Calu3 (cell line): Measurements from ENCODE around the gene OCIAD2. TPM values are rescaled to one million over a fixed set of nuclear protein-coding genes. Genes with fewer than 3 reads are reported as not detected.

Source experiments
- Bru-seq: library from RNA; stranded (reverse); fragments of 400-500 nt; gene quantifications from one replicate; lab custom pipeline; 2021; lab: Mats Ljungman, UMichigan
- BruChase-seq, 2 experiments: library from RNA; stranded (reverse); fragments of 400-500 nt; gene quantifications; one replicate each; lab custom pipeline; 2021; lab: Mats Ljungman, UMichigan
- BruUV-seq: library from RNA; stranded (reverse); fragments of 400-500 nt; replicated peaks from 2 replicates; lab custom pipeline; 2021; lab: Mats Ljungman, UMichigan
- CTCF ChIA-PET: fragments of 300-600 bp; sonication (Branson Sonifier 250); formaldehyde crosslinking; loops from one replicate; lab custom pipeline; 2022; ENCODE audit warnings: antibody characterized with exemption; lab: Charles Lee
- DNase-seq: peaks from one replicate; pipeline ENCODE4 v3.0.0; 2022
- H3K27ac Mint-ChIP-seq: one replicate; pipeline ENCODE4 v1.8.0; 2022; ENCODE audit warnings: mixed read lengths; ENCODE audit not compliant: unreplicated experiment
- H3K27me3 Mint-ChIP-seq: one replicate; pipeline ENCODE4 v1.8.0; 2022; ENCODE audit warnings: mixed read lengths; ENCODE audit not compliant: unreplicated experiment
- H3K36me3 Mint-ChIP-seq: one replicate; pipeline ENCODE4 v1.8.0; 2022; ENCODE audit warnings: mild to moderate bottlenecking, moderate library complexity, mixed read lengths; ENCODE audit not compliant: insufficient read depth, unreplicated experiment
- H3K4me1 Mint-ChIP-seq: one replicate; pipeline ENCODE4 v1.8.0; 2022; ENCODE audit warnings: mild to moderate bottlenecking, low read depth, mixed read lengths; ENCODE audit not compliant: unreplicated experiment
- H3K4me3 Mint-ChIP-seq: one replicate; pipeline ENCODE4 v1.8.0; 2022; ENCODE audit warnings: mild to moderate bottlenecking, low read depth, moderate library complexity, mixed read lengths; ENCODE audit not compliant: unreplicated experiment
- H3K9me3 Mint-ChIP-seq: one replicate; pipeline ENCODE4 v1.8.0; 2022; ENCODE audit warnings: low read depth, mixed read lengths; ENCODE audit not compliant: unreplicated experiment
- CTCF ChIP-seq: fragments of 200-600 bp; IDR thresholded peaks from one replicate; pipeline ENCODE4 v1.8.0; 2022; ENCODE audit warnings: antibody characterized with exemption; ENCODE audit not compliant: unreplicated experiment
- intact Hi-C: fragments of 100-400 bp; cut with micrococcal nuclease; formaldehyde crosslinking; loops from one replicate; pipeline ENCODE4 v1.10.0; 2022; ENCODE audit not compliant: unreplicated experiment
- long read RNA-seq: library from polyadenylated mRNA; stranded (forward); transcript quantifications from one replicate; pipeline ENCODE4 v2.0.0, GENCODE V29; 2022
- total RNA-seq: library from RNA; stranded (reverse); gene quantifications from 2 replicates; pipeline ENCODE4 v1.2.3, GENCODE V29; 2022

OCIAD2 gene
- total RNA-seq (141 and 182 TPM in 2 replicates), Bru-seq, nascent RNA (percentile 84 among the genes with signal in this experiment), BruChase-seq, experiment 1, labeled RNA remaining after a 6-hour chase (percentile 78 among the genes with signal in this experiment), BruChase-seq, experiment 2, labeled RNA remaining after a 2-hour chase (percentile 67 among the genes with signal in this experiment)
- long read RNA-seq, transcript OCIAD2-201 (6 exons, 636 nt), result minor isoform, 10 of 542 reads
- long read RNA-seq, transcript OCIAD2-205 (7 exons, 1,163 nt), result major isoform, 472 of 542 reads
- long read RNA-seq, transcript OCIAD2-204 (6 exons, 812 nt), result minor isoform, 29 of 542 reads
- long read RNA-seq, partial matches to known transcripts, result 6 of 542 reads
- long read RNA-seq, other reads (novel, unspliced or antisense), result 21 of 542 reads

GRCh38 chr4:48906206-48907173 is at the start of gene OCIAD2:
Gene OCIAD2 (minus strand): TSS chr4:48906774. CDS start chr4:48904549, 2,225 bp downstream.
- peak; percentile 80 for DNase-seq
- no peak for TF ChIP-seq CTCF
- CTCF ChIA-PET, result interaction anchor here (2.0 kb wide), 1 partner anchor 38 kb away, joined by 5 read pairs; no protein-coding TSS in a partner anchor
- H3K4me1 Mint-ChIP-seq, result peaks cover 36% of the 10 kb centered on the region
- no peaks in the 10 kb centered on the region for H3K9me3 Mint-ChIP-seq
- peak within 1 kb of the TSS; percentile 97 for H3K27ac Mint-ChIP-seq
- intact Hi-C loops, result loop anchor here (5.0 to 10.0 kb wide), 4 partner anchors 36 to 212 kb away; no protein-coding TSS in a partner anchor
- BruUV-seq, result no TSS peak
- peaks cover 42% of the 10 kb centered on the region for H3K36me3 Mint-ChIP-seq
- peak within 1 kb of the TSS; percentile 96 for H3K4me3 Mint-ChIP-seq
- H3K27me3 Mint-ChIP-seq, result no peaks in the 10 kb centered on the region

GRCh38 chr4:48954314-48954713 is 47.7 kb upstream of the OCIAD2 start:
- CTCF ChIA-PET, result interaction anchor here (1.3 kb wide), 1 partner anchor 10 kb away, joined by 7 read pairs; no protein-coding TSS in a partner anchor
- H3K27ac Mint-ChIP-seq, result peak overlapping the region; percentile 77
- intact Hi-C loops, result no loop called here

GRCh38 chr4:48949518-48950219 is 43.1 kb upstream of the OCIAD2 start:
- H3K36me3 Mint-ChIP-seq, result peaks cover under 1% of the 10 kb centered on the region
- H3K27ac Mint-ChIP-seq, result no peak overlapping the region
- no peak for TF ChIP-seq CTCF
- DNase-seq, result no peak
- H3K4me3 Mint-ChIP-seq, result no peak overlapping the region
- no TSS peak for BruUV-seq
- intact Hi-C loops, result no loop called here
- H3K27me3 Mint-ChIP-seq, result no peaks in the 10 kb centered on the region
- no peaks in the 10 kb centered on the region for H3K9me3 Mint-ChIP-seq
- H3K4me1 Mint-ChIP-seq, result peaks cover 37% of the 10 kb centered on the region
- CTCF ChIA-PET, result no interaction called here

More at GRCh38 chr4:48954314-48954713, 47.7 kb upstream of the OCIAD2 start:
- no peak overlapping the region for H3K4me3 Mint-ChIP-seq
- no peaks in the 10 kb centered on the region for H3K9me3 Mint-ChIP-seq
- H3K27me3 Mint-ChIP-seq, result no peaks in the 10 kb centered on the region
- BruUV-seq, result no TSS peak
- H3K4me1 Mint-ChIP-seq, result peaks cover 58% of the 10 kb centered on the region
- DNase-seq, result no peak
- H3K36me3 Mint-ChIP-seq, result peaks cover 9% of the 10 kb centered on the region
- no peak for TF ChIP-seq CTCF

GRCh38 chr4:48949086-48949485 is 42.5 kb upstream of the OCIAD2 start:
- BruUV-seq, result no TSS peak
- Mint-ChIP-seq H3K27ac (no peak overlapping the region), H3K9me3 (no peaks in the 10 kb centered on the region), H3K27me3 (no peaks in the 10 kb centered on the region), H3K4me3 (no peak overlapping the region), H3K4me1 (peaks cover 37% of the 10 kb centered on the region), H3K36me3 (peaks cover 5% of the 10 kb centered on the region)
- TF ChIP-seq CTCF, result no peak
- no peak for DNase-seq
- intact Hi-C loops, result no loop called here
- CTCF ChIA-PET, result no interaction called here
